ENCODE results near the gene TUBE1.

- TF ChIP-seq CTCF (IDR thresholded peaks at IDR 0.05; ENCODE audit: low read length) (no peak), EZH2 (optimal IDR thresholded peaks at IDR 0.05; ENCODE audit: low read depth, low read length) (no peak)
These were observed 49.0 kb downstream of the TUBE1 start for GRCh38 chr6:112038268-112038667.
